Nephron (organoid): Measurements from ENCODE around the gene KRTAP5-5.

Experiments used
- H3K27ac Mint-ChIP-seq, 3 experiments: 2 replicates each; pipeline ENCODE4 v1.8.0; 2020; ENCODE audit warnings: mixed read lengths in 3 of 3, mild to moderate bottlenecking in 2 of 3, moderate library complexity in 1 of 3
- H3K27me3 Mint-ChIP-seq: 2 replicates; pipeline ENCODE4 v1.8.0; 2021; ENCODE audit warnings: low read depth, mild to moderate bottlenecking, moderate library complexity, mixed read lengths
- H3K36me3 Mint-ChIP-seq: 2 replicates; pipeline ENCODE4 v1.8.0; 2020; ENCODE audit warnings: low read depth, mixed read lengths
- H3K4me1 Mint-ChIP-seq: 2 replicates; pipeline ENCODE4 v1.8.0; 2020; ENCODE audit warnings: mixed read lengths
- H3K4me3 Mint-ChIP-seq, 3 experiments: 2 replicates each; pipeline ENCODE4 v1.8.0; 2020; ENCODE audit warnings: mild to moderate bottlenecking in 3 of 3, mixed read lengths in 3 of 3, moderate library complexity in 2 of 3
- H3K9me3 Mint-ChIP-seq: 2 replicates; pipeline ENCODE4 v1.8.0; 2020; ENCODE audit warnings: mixed read lengths
- TF ChIP-seq, protein P1 (sequence below), 3 experiments: fragments of 200-600 bp; sonication (generic); IDR thresholded peaks; one replicate each; pipeline ENCODE4 v1.5.0; 2021; ENCODE audit warnings: antibody characterized with exemption in 3 of 3; ENCODE audit not compliant: unreplicated experiment in 3 of 3

KRTAP5-5 gene

DNA sequence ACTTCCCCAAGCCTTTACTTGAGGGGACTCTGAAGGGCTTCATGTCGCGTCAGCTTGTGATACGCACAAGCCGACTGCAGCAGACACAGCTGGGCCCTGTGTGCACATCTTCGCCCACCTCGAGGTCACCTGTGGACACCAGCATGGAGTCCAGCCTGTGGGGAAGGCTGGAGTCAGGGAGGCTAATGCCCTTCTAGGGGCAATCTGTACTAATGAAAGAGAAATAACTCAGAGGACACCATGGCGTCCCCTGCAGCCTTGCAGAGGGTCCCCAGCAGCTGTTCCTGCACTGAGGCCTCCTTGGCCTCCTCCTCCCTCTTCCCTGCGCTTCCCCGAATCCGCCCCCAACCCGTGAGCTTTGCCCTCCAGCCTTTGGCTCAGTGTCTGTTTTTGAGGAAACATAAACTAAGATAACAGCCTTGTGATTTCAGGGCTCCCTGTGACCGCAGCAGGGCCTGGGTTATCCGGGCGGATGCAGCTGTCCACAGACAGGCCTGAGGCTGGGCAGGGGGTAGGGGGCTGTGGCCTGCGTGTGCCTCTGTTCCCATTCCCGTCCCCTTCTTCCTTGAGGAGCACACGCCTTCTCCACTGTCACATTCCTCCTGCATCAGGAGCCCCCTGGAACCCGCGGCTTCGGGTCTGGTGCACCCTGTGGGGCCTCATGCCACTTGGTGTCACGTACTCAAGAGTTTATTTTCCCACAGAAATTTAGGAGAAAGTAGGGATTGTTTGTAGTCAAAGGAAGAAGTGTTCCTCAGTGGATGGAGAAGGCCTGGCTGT, 25.0 kb downstream of the KRTAP5-5 start:
- peaks cover 44% of the 10 kb centered on the region for H3K4me1 Mint-ChIP-seq
- no peaks in the 10 kb centered on the region for H3K9me3 Mint-ChIP-seq
- no peaks in the 10 kb centered on the region for H3K36me3 Mint-ChIP-seq
- TF ChIP-seq, protein P1, sequence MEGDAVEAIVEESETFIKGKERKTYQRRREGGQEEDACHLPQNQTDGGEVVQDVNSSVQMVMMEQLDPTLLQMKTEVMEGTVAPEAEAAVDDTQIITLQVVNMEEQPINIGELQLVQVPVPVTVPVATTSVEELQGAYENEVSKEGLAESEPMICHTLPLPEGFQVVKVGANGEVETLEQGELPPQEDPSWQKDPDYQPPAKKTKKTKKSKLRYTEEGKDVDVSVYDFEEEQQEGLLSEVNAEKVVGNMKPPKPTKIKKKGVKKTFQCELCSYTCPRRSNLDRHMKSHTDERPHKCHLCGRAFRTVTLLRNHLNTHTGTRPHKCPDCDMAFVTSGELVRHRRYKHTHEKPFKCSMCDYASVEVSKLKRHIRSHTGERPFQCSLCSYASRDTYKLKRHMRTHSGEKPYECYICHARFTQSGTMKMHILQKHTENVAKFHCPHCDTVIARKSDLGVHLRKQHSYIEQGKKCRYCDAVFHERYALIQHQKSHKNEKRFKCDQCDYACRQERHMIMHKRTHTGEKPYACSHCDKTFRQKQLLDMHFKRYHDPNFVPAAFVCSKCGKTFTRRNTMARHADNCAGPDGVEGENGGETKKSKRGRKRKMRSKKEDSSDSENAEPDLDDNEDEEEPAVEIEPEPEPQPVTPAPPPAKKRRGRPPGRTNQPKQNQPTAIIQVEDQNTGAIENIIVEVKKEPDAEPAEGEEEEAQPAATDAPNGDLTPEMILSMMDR (IDR thresholded peaks at IDR 0.05; ENCODE audit: unreplicated experiment in 3 of 3) = no peak
- no peak overlapping the region for H3K4me3 Mint-ChIP-seq
- peaks cover 21% of the 10 kb centered on the region for H3K27me3 Mint-ChIP-seq
- H3K27ac Mint-ChIP-seq = peak overlapping the region; percentile 22 to 82 (median 66)

DNA sequence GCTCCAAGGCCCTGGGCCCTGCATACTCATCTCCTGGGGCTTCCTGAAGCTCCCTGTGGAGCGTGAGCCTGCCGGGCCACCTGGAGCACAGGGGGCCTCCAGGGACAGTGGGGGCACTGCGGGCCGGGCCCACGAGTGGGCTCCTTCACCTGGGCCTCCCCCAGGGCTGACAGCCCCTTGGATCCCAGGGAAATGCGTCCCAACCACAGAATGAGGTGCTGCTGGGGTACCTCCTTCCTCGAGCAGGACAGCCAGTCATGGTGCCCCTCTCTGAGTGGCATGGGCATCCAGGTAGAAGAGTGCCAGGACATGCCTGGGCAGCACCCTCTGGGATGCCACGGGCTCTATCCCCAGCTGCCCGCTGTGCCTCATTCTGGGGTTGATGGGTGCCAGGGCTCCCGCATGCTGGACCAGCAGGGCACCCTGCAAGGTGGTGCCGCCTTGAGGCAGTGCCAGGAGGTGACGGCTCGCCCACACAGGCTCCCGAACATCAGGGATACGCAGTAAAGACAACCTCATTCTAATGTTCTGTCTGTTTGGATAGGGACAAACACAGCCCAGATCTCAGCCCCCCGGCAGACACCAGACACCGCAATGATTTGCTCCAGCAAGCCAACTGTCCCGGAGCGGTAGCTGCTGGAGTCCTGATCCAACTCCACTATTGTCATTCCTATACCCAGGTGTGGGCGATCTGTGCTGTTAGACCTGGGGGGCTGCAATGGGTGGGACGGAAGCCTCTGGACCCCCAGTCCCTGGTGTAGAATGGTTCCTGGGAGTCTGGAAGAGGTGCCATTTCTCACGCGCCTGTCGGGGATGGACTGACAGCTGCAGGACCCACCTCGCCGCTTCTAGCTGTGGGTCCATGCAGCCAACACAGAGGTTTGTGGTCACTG, 25.8 kb downstream of the KRTAP5-5 start:
- Mint-ChIP-seq H3K27me3 (peaks cover 28% of the 10 kb centered on the region), H3K9me3 (no peaks in the 10 kb centered on the region)

DNA sequence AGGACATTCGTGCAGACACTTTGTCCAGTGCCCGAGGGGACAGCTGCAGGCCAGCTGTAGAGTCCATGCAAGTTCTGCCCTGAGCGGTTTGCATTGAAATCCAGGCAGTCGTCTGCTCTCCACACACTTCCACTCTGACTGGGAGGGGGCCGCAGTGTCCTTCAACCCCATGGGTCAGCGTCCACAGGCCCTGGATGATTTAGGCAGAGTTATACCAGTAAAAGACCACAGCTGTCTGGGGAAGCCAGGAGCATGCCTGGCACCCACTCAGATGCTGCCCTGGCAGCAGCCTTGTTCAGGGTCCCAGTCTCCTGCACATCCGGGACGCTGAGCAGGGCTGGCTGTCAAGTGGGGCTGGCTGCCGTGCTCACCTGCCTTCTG, 26.5 kb downstream of the KRTAP5-5 start:
- Mint-ChIP-seq H3K4me1 (peaks cover 40% of the 10 kb centered on the region), H3K9me3 (no peaks in the 10 kb centered on the region)
- TF ChIP-seq, protein P1 (IDR thresholded peaks at IDR 0.05; ENCODE audit: unreplicated experiment in 3 of 3) = no peak

More for the DNA sequence above, 25.8 kb downstream of the KRTAP5-5 start:
- Mint-ChIP-seq H3K4me1 (peaks cover 44% of the 10 kb centered on the region), H3K27ac (peak overlapping the region in 2 of 3 experiments; percentile 22 to 35), H3K36me3 (no peaks in the 10 kb centered on the region), H3K4me3 (no peak overlapping the region)
- TF ChIP-seq, protein P1 (IDR thresholded peaks at IDR 0.05; ENCODE audit: unreplicated experiment in 3 of 3) = no peak

DNA sequence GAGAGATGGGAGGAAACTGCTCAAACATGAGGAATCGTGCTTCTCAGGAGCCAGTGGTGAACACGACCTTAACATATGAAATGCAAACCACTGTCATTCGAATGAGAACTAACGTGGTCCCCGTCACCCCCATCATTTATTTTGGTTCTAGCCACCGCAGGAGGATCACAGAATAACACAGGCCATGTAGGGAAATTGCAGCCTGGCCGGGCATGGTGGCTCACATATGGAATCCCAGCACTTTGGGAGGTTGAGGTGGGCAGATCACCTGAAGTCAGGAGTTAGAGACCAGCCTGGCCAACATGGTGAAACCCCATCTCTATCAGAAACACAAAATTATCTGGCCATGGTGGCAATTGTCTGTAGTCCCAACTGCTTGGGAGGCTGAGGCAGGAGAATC, 27.1 kb downstream of the KRTAP5-5 start:
- no peaks in the 10 kb centered on the region for H3K36me3 Mint-ChIP-seq
- H3K9me3 Mint-ChIP-seq = no peaks in the 10 kb centered on the region
- no peak overlapping the region for H3K4me3 Mint-ChIP-seq
- peak overlapping the region in 1 of 3 experiments; percentile 44 for H3K27ac Mint-ChIP-seq
- peaks cover 22% of the 10 kb centered on the region for H3K27me3 Mint-ChIP-seq
- TF ChIP-seq, protein P1 (IDR thresholded peaks at IDR 0.05; ENCODE audit: unreplicated experiment in 3 of 3) = no peak
- peaks cover 34% of the 10 kb centered on the region for H3K4me1 Mint-ChIP-seq

More for the DNA sequence above, 26.5 kb downstream of the KRTAP5-5 start:
- peak overlapping the region in 2 of 3 experiments; percentile 35 to 44 for H3K27ac Mint-ChIP-seq
- no peaks in the 10 kb centered on the region for H3K36me3 Mint-ChIP-seq
- no peak overlapping the region for H3K4me3 Mint-ChIP-seq
- peaks cover 24% of the 10 kb centered on the region for H3K27me3 Mint-ChIP-seq

DNA sequence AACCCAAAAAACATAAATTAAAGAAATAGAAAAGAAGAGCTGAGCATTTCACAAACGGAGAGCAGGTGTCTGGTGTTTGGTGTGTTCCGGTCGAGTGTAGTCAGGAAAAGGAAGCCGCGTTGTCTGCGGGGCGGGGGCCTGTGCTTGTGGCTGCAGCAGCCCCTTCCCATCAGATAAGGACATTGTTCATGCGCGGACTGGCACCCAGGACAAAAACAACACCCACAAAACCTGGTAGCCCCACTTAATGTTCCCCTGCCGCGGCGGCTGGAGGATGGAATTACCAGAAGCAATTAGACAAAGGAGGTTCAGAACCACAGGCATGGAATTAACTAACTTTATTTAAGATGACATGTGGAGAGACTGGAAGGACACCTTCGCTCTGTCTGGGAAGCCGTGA, 29.9 kb downstream of the KRTAP5-5 start:
- TF ChIP-seq, protein P1 (IDR thresholded peaks at IDR 0.05; ENCODE audit: unreplicated experiment in 3 of 3) = no peak
- Mint-ChIP-seq H3K4me3 (no peak overlapping the region), H3K27ac (no peak overlapping the region), H3K27me3 (peaks cover 18% of the 10 kb centered on the region), H3K36me3 (no peaks in the 10 kb centered on the region), H3K9me3 (no peaks in the 10 kb centered on the region), H3K4me1 (peaks cover 18% of the 10 kb centered on the region)
